WTC11 (cell line): ENCODE data around the gene SAT2. TPM values are rescaled to one million over a fixed set of nuclear protein-coding genes. Genes with fewer than 3 reads are reported as not detected.

Experiments used
- ATAC-seq: fragments of 200-7000 bp; cut with Tn5 transposase; 2 replicates; pipeline ENCODE4 v1.10.0; 2021; ENCODE audit warnings: mild to moderate bottlenecking, moderate library complexity
- CTCF ChIA-PET: fragments of 300-600 bp; sonication (Branson Sonifier 250); formaldehyde crosslinking; loops from one replicate; lab custom pipeline; 2021; ENCODE audit warnings: antibody characterized with exemption; lab: Charles Lee
- POLR2A ChIA-PET: fragments of 350-600 bp; sonication (Branson Sonifier 250); formaldehyde crosslinking; loops from one replicate; lab custom pipeline; 2021; ENCODE audit warnings: antibody characterized with exemption; lab: Charles Lee
- DNase-seq: peaks from one replicate; pipeline ENCODE4 v3.0.0; 2021; ENCODE audit warnings: low spot score
- H3K27ac Mint-ChIP-seq: 2 replicates; pipeline ENCODE4 v1.8.0; 2021; ENCODE audit warnings: mixed read lengths
- H3K27me3 Mint-ChIP-seq: 2 replicates; pipeline ENCODE4 v1.8.0; 2021; ENCODE audit warnings: low read depth, mild to moderate bottlenecking, moderate library complexity, mixed read lengths
- H3K36me3 Mint-ChIP-seq: 2 replicates; pipeline ENCODE4 v1.8.0; 2021; ENCODE audit warnings: mixed read lengths
- H3K4me1 Mint-ChIP-seq: 2 replicates; pipeline ENCODE4 v1.8.0; 2022; ENCODE audit warnings: mixed read lengths
- H3K4me3 Mint-ChIP-seq: 2 replicates; pipeline ENCODE4 v1.8.0; 2021; ENCODE audit warnings: mild to moderate bottlenecking, moderate library complexity, mixed read lengths
- H3K9me3 Mint-ChIP-seq: 2 replicates; pipeline ENCODE4 v1.8.0; 2021; ENCODE audit warnings: mixed read lengths
- E2F4 ChIP-seq: sonication (generic); formaldehyde crosslinking; IDR thresholded peaks from 2 replicates; pipeline ENCODE4 v1.8.1; 2022; ENCODE audit warnings: low read depth, mild to moderate bottlenecking, moderate library complexity, missing genetic modification reagents, borderline replicate concordance
- ETV6 ChIP-seq: sonication (generic); formaldehyde crosslinking; IDR thresholded peaks from 2 replicates; pipeline ENCODE4 v1.8.1; 2022; ENCODE audit warnings: mild to moderate bottlenecking, missing genetic modification reagents
- FOXK1 ChIP-seq: sonication (generic); formaldehyde crosslinking; IDR thresholded peaks from 2 replicates; pipeline ENCODE4 v1.8.0; 2022; ENCODE audit warnings: mild to moderate bottlenecking, moderate library complexity, missing genetic modification reagents
- HMGA2 ChIP-seq: fragments of 250-450 bp; sonication (Bioruptor Pico); IDR thresholded peaks from 2 replicates; pipeline ENCODE4 v1.4.0; 2021; ENCODE audit warnings: mild to moderate bottlenecking, moderate library complexity
- JUN ChIP-seq: sonication (generic); formaldehyde crosslinking; IDR thresholded peaks from 2 replicates; pipeline ENCODE4 v1.8.0; 2023; ENCODE audit warnings: mild to moderate bottlenecking, missing genetic modification reagents
- MAX ChIP-seq: sonication (generic); formaldehyde crosslinking; IDR thresholded peaks from 2 replicates; pipeline ENCODE4 v1.8.0; 2022; ENCODE audit warnings: mild to moderate bottlenecking, missing genetic modification reagents
- NFE2L1 ChIP-seq: sonication (generic); formaldehyde crosslinking; IDR thresholded peaks from 2 replicates; pipeline ENCODE4 v1.8.1; 2023; ENCODE audit warnings: missing genetic modification reagents
- PREB ChIP-seq: sonication (generic); formaldehyde crosslinking; IDR thresholded peaks from 2 replicates; pipeline ENCODE4 v1.8.1; 2022; ENCODE audit warnings: mild to moderate bottlenecking, missing genetic modification reagents, moderate library complexity, borderline replicate concordance
- PRRX2 ChIP-seq: fragments of 250-450 bp; sonication (Bioruptor Pico); IDR thresholded peaks from 2 replicates; pipeline ENCODE4 v1.8.0; 2021; ENCODE audit warnings: mild to moderate bottlenecking
- SOX15 ChIP-seq: fragments of 250-450 bp; sonication (Bioruptor Pico); IDR thresholded peaks from 2 replicates; pipeline ENCODE4 v1.9.0; 2021; ENCODE audit warnings: mild to moderate bottlenecking
- ZNF138 ChIP-seq: sonication (generic); formaldehyde crosslinking; conservative IDR thresholded peaks from 2 replicates; pipeline ENCODE4 v1.8.1; 2022; ENCODE audit warnings: mild to moderate bottlenecking, moderate library complexity, missing genetic modification reagents
- ZNF232 ChIP-seq: sonication (generic); formaldehyde crosslinking; IDR thresholded peaks from 2 replicates; pipeline ENCODE4 v1.8.0; 2022; ENCODE audit warnings: mild to moderate bottlenecking, missing genetic modification reagents
- ZNF532 ChIP-seq: fragments of 250-450 bp; sonication (Bioruptor Pico); IDR thresholded peaks from 2 replicates; pipeline ENCODE4 v1.9.0; 2021; ENCODE audit warnings: mild to moderate bottlenecking, borderline replicate concordance
- total RNA-seq: library from RNA; stranded (reverse); gene quantifications from 3 replicates; pipeline ENCODE4 v1.2.3, GENCODE V29; 2021
- TF ChIP-seq, protein P1 (sequence below): sonication (generic); formaldehyde crosslinking; IDR thresholded peaks from 2 replicates; pipeline ENCODE4 v1.8.0; 2022; ENCODE audit warnings: missing genetic modification reagents
- TF ChIP-seq, protein P2 (sequence below): sonication (generic); formaldehyde crosslinking; IDR thresholded peaks from 2 replicates; pipeline ENCODE4 v1.8.1; 2023; ENCODE audit warnings: mild to moderate bottlenecking, missing genetic modification reagents, borderline replicate concordance
- TF ChIP-seq, protein P3 (sequence below): sonication (generic); formaldehyde crosslinking; IDR thresholded peaks from 2 replicates; pipeline ENCODE4 v1.8.0; 2022; ENCODE audit warnings: mild to moderate bottlenecking, missing genetic modification reagents

Gene SAT2
- total RNA-seq, 1 experiment from 2014 or later: 75.8 TPM

GRCh38 chr17:7583253-7584109 lies 44.1 kb downstream of the SAT2 start, which contains the start of gene MPDU1:
Gene MPDU1 (plus strand): TSS chr17:7583852. CDS start chr17:7583863, 11 bp downstream.
- H3K27me3 Mint-ChIP-seq: no peaks in the 10 kb centered on the region
- peak within 1 kb of the TSS; percentile 100 for H3K27ac Mint-ChIP-seq
- H3K4me3 Mint-ChIP-seq: peak within 1 kb of the TSS; percentile 97
- peaks cover 48% of the 10 kb centered on the region for H3K4me1 Mint-ChIP-seq
- H3K36me3 Mint-ChIP-seq: peaks cover 19% of the 10 kb centered on the region
- ChIA-PET CTCF (interaction anchor here (0.6 to 1.8 kb wide), 10 partner anchors 23 to 537 kb away, joined by 3 to 10 read pairs (median 4); partner anchors contain the start of genes DNAH2, FXR2, TP53 and WRAP53), POLR2A (interaction anchor here (0.6 to 2.8 kb wide), 16 partner anchors 8 to 274 kb away, joined by 3 to 26 read pairs (median 6); partner anchors contain the start of genes FXR2, NEURL4, POLR2A and SAT2)
- ATAC-seq (peak; percentile 26), DNase-seq (peak; percentile 96)
- no peaks in the 10 kb centered on the region for H3K9me3 Mint-ChIP-seq
- TF ChIP-seq ZNF138 (CRISPR knock-in tag) (0 out of 2 replicates have a peak, but pooled peaks have one; percentile 10), ZNF232 (0 out of 2 replicates have a peak, but pooled peaks have one; percentile 17), HMGA2 (CRISPR knock-in tag) (no peak), NFE2L1 (CRISPR knock-in tag) (peak; percentile 80; the same call in 1 of the 2 replicates), PRRX2 (CRISPR knock-in tag) (no peak), PREB (CRISPR knock-in tag) (0 out of 2 replicates have a peak, but pooled peaks have one; percentile 52), ETV6 (CRISPR knock-in tag) (peak; percentile 80), MAX (CRISPR knock-in tag) (peak; percentile 94), JUN (CRISPR knock-in tag) (peak; percentile 37; the same call in 1 of the 2 replicates), E2F4 (CRISPR knock-in tag) (peak; percentile 88; the same call in 1 of the 2 replicates), SOX15 (CRISPR knock-in tag) (no peak), FOXK1 (peak; percentile 61), ZNF532 (peak; percentile 51; the same call in 1 of the 2 replicates)
- TF ChIP-seq, protein P1, sequence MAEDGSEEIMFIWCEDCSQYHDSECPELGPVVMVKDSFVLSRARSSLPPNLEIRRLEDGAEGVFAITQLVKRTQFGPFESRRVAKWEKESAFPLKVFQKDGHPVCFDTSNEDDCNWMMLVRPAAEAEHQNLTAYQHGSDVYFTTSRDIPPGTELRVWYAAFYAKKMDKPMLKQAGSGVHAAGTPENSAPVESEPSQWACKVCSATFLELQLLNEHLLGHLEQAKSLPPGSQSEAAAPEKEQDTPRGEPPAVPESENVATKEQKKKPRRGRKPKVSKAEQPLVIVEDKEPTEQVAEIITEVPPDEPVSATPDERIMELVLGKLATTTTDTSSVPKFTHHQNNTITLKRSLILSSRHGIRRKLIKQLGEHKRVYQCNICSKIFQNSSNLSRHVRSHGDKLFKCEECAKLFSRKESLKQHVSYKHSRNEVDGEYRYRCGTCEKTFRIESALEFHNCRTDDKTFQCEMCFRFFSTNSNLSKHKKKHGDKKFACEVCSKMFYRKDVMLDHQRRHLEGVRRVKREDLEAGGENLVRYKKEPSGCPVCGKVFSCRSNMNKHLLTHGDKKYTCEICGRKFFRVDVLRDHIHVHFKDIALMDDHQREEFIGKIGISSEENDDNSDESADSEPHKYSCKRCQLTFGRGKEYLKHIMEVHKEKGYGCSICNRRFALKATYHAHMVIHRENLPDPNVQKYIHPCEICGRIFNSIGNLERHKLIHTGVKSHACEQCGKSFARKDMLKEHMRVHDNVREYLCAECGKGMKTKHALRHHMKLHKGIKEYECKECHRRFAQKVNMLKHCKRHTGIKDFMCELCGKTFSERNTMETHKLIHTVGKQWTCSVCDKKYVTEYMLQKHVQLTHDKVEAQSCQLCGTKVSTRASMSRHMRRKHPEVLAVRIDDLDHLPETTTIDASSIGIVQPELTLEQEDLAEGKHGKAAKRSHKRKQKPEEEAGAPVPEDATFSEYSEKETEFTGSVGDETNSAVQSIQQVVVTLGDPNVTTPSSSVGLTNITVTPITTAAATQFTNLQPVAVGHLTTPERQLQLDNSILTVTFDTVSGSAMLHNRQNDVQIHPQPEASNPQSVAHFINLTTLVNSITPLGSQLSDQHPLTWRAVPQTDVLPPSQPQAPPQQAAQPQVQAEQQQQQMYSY: peak; percentile 36; the same call in 1 of the 2 replicates
- TF ChIP-seq, protein P2, sequence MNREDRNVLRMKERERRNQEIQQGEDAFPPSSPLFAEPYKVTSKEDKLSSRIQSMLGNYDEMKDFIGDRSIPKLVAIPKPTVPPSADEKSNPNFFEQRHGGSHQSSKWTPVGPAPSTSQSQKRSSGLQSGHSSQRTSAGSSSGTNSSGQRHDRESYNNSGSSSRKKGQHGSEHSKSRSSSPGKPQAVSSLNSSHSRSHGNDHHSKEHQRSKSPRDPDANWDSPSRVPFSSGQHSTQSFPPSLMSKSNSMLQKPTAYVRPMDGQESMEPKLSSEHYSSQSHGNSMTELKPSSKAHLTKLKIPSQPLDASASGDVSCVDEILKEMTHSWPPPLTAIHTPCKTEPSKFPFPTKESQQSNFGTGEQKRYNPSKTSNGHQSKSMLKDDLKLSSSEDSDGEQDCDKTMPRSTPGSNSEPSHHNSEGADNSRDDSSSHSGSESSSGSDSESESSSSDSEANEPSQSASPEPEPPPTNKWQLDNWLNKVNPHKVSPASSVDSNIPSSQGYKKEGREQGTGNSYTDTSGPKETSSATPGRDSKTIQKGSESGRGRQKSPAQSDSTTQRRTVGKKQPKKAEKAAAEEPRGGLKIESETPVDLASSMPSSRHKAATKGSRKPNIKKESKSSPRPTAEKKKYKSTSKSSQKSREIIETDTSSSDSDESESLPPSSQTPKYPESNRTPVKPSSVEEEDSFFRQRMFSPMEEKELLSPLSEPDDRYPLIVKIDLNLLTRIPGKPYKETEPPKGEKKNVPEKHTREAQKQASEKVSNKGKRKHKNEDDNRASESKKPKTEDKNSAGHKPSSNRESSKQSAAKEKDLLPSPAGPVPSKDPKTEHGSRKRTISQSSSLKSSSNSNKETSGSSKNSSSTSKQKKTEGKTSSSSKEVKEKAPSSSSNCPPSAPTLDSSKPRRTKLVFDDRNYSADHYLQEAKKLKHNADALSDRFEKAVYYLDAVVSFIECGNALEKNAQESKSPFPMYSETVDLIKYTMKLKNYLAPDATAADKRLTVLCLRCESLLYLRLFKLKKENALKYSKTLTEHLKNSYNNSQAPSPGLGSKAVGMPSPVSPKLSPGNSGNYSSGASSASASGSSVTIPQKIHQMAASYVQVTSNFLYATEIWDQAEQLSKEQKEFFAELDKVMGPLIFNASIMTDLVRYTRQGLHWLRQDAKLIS (CRISPR knock-in tag): 0 out of 2 replicates have a peak, but pooled peaks have one; percentile 15
- TF ChIP-seq, protein P3, sequence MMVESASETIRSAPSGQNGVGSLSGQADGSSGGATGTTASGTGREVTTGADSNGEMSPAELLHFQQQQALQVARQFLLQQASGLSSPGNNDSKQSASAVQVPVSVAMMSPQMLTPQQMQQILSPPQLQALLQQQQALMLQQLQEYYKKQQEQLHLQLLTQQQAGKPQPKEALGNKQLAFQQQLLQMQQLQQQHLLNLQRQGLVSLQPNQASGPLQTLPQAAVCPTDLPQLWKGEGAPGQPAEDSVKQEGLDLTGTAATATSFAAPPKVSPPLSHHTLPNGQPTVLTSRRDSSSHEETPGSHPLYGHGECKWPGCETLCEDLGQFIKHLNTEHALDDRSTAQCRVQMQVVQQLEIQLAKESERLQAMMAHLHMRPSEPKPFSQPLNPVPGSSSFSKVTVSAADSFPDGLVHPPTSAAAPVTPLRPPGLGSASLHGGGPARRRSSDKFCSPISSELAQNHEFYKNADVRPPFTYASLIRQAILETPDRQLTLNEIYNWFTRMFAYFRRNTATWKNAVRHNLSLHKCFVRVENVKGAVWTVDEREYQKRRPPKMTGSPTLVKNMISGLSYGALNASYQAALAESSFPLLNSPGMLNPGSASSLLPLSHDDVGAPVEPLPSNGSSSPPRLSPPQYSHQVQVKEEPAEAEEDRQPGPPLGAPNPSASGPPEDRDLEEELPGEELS (CRISPR knock-in tag): peak; percentile 32; the same call in 1 of the 2 replicates
